ENCODE results near the gene LAMA4. TPM values are rescaled to one million over a fixed set of nuclear protein-coding genes. Genes with fewer than 3 reads are reported as not detected.
A peak's percentile ranks its signal among the peaks of the same experiment; 100 is the strongest.

Gene LAMA4
- total RNA-seq, 1 experiment from 2014 or later: 11.9 TPM

DNA sequence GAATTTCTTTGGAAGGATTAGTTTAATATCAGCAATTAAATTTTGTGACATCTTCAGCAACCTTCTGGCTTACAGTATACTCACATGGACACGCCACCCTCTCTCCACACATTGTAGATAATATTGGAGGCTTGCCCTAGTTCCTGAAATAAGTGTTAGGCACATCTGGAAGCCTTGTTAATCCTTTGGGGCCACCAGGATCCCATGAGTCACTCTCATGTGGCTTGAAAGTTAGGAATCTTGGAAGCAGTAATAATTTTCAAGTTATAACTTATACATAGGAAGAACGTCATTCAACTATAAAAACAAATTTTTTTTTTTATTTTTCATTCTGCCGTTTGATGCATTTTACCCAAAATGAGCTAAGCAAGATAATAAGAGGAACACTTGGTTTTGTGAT is 20.5 kb downstream of the LAMA4 start:
- no TSS peak for BruUV-seq (replicated peaks)
- Histone ChIP-seq H3K27ac (ENCODE audit: low read length) (no peak overlapping the region), H3K4me1 (ENCODE audit: control insufficient read depth, insufficient read depth, low read length) (0 out of 2 replicates have a peak, but pooled peaks cover 7% of the 10 kb centered on the region), H3K36me3 (ENCODE audit: control insufficient read depth, insufficient read depth, low read length) (no peaks in the 10 kb centered on the region), H3K9me3 (ENCODE audit: control insufficient read depth, insufficient read depth, low read depth, low read length) (no peaks in the 10 kb centered on the region), H3K27me3 (ENCODE audit: control insufficient read depth, insufficient read depth, low read length) (no peaks in the 10 kb centered on the region), H3K4me3 (ENCODE audit: low read depth in 2 of 2, low read length in 2 of 2) (no peak overlapping the region)
- POLR2A ChIA-PET: interaction anchor here (0.7 kb wide), 2 partner anchors 30 to 322 kb away, joined by 3 read pairs; no protein-coding TSS in a partner anchor
- ATAC-seq: no peak
- TF ChIP-seq REST (IDR thresholded peaks at IDR 0.05; ENCODE audit: insufficient read depth in 1 of 2, low read depth in 2 of 2, low read length in 1 of 2) (no peak), SIN3A (IDR thresholded peaks at IDR 0.05; ENCODE audit: borderline replicate concordance, insufficient read depth, low read depth, low read length) (no peak), CTCF (IDR thresholded peaks at IDR 0.05) (no peak), TCF7L2 (IDR thresholded peaks at IDR 0.05; ENCODE audit: low read depth, low read length) (no peak), POLR2AphosphoS5 (IDR thresholded peaks at IDR 0.05; ENCODE audit: low read depth, low read length) (no peak)
- in situ Hi-C loops (cut with HindIII; ENCODE audit: low pct_unique_long_range_greater_than_20kb, low sequenced_read_pairs): no loop called here
- intact Hi-C loops (cut with micrococcal nuclease; ENCODE audit: unreplicated experiment): no loop called here
- CTCF ChIA-PET: no interaction called here
- no peak for DNase-seq (ENCODE audit: low read depth, low spot score)

- CTCF ChIA-PET: no interaction called here
- DNase-seq (ENCODE audit: low read depth, low spot score) (no peak), ATAC-seq (no peak)
- Histone ChIP-seq H3K27me3 (ENCODE audit: control insufficient read depth, insufficient read depth, low read length) (no peaks in the 10 kb centered on the region), H3K9me3 (ENCODE audit: control insufficient read depth, insufficient read depth, low read depth, low read length) (no peaks in the 10 kb centered on the region), H3K4me1 (ENCODE audit: control insufficient read depth, insufficient read depth, low read length) (0 out of 2 replicates have a peak, but pooled peaks cover 7% of the 10 kb centered on the region), H3K4me3 (ENCODE audit: low read depth in 2 of 2, low read length in 2 of 2) (no peak overlapping the region), H3K36me3 (ENCODE audit: control insufficient read depth, insufficient read depth, low read length) (no peaks in the 10 kb centered on the region), H3K27ac (ENCODE audit: low read length) (0 out of 2 replicates have a peak overlapping the region, but pooled peaks have one; percentile 17)
- in situ Hi-C loops (cut with HindIII; ENCODE audit: low pct_unique_long_range_greater_than_20kb, low sequenced_read_pairs): no loop called here
- intact Hi-C loops (cut with micrococcal nuclease; ENCODE audit: unreplicated experiment): no loop called here
- BruUV-seq (replicated peaks): no TSS peak
- TF ChIP-seq CTCF (IDR thresholded peaks at IDR 0.05) (no peak), SIN3A (IDR thresholded peaks at IDR 0.05; ENCODE audit: borderline replicate concordance, insufficient read depth, low read depth, low read length) (no peak), REST (IDR thresholded peaks at IDR 0.05; ENCODE audit: insufficient read depth in 1 of 2, low read depth in 2 of 2, low read length in 1 of 2) (no peak), POLR2AphosphoS5 (IDR thresholded peaks at IDR 0.05; ENCODE audit: low read depth, low read length) (no peak), TCF7L2 (IDR thresholded peaks at IDR 0.05; ENCODE audit: low read depth, low read length) (no peak)
- POLR2A ChIA-PET: interaction anchor here (0.6 kb wide), 1 partner anchor 22 kb away, joined by 3 read pairs; the partner anchor contains the start of gene LAMA4
Observed at GRCh38 chr6:112232845-112233256, 21.5 kb downstream of the LAMA4 start.

Data from Panc1 (cell line).